IMR-90 (cell line): ENCODE results near the gene CNTN4. TPM values are rescaled to one million over a fixed set of nuclear protein-coding genes. Genes with fewer than 3 reads are reported as not detected.

Source experiments
- ATAC-seq: fragments of 200-7000 bp; cut with Tn5 transposase; 2 replicates; pipeline ENCODE4 v1.9.1; 2020; ENCODE audit warnings: low read depth, mild to moderate bottlenecking, moderate library complexity
- BruUV-seq: library from RNA; stranded (reverse); fragments of 400-500 nt; replicated peaks from 2 replicates; lab custom pipeline; 2021; lab: Mats Ljungman, UMichigan
- CTCF ChIA-PET: fragments of 300-600 bp; formaldehyde crosslinking; extraction: SDS; loops from one replicate; lab custom pipeline; 2021; ENCODE audit warnings: antibody characterized with exemption; lab: Yijun Ruan, JAX
- POLR2A ChIA-PET: fragments of 300-600 bp; sonication (Branson Sonifier 250); formaldehyde crosslinking; loops from one replicate; lab custom pipeline; 2022; ENCODE audit warnings: antibody characterized with exemption; ENCODE audit not compliant: unreplicated experiment; lab: Charles Lee
- DNase-seq: peaks from one replicate; pipeline ENCODE4 v3.0.0; 2013
- H2AFZ ChIP-seq: replicated peaks from 2 replicates; pipeline ENCODE3; 2013; ENCODE audit warnings: low read length, mild to moderate bottlenecking; ENCODE audit not compliant: poor library complexity
- H2AK5ac ChIP-seq: 2 replicates; pipeline ENCODE4 v1.6.1; 2013; ENCODE audit warnings: low read depth, low read length, inconsistent platforms
- H2AK9ac ChIP-seq: replicated peaks from 2 replicates; pipeline ENCODE3; 2013; ENCODE audit warnings: mild to moderate bottlenecking, low read depth, low read length, moderate library complexity; ENCODE audit not compliant: poor library complexity
- H2BK120ac ChIP-seq: 2 replicates; pipeline ENCODE4 v1.6.1; 2013; ENCODE audit warnings: low read depth, low read length, inconsistent platforms
- H2BK15ac ChIP-seq: 3 replicates; pipeline ENCODE4 v1.6.1; 2013; ENCODE audit warnings: low read depth, low read length, inconsistent platforms
- H2BK20ac ChIP-seq: 2 replicates; pipeline ENCODE4 v1.6.1; 2013; ENCODE audit warnings: low read depth, mild to moderate bottlenecking, inconsistent platforms, low read length, moderate library complexity
- H2BK5ac ChIP-seq: 2 replicates; pipeline ENCODE4 v1.6.1; 2013; ENCODE audit warnings: mild to moderate bottlenecking, low read depth, low read length, inconsistent platforms; ENCODE audit not compliant: poor library complexity, severe bottlenecking
- H3K14ac ChIP-seq: replicated peaks from 2 replicates; pipeline ENCODE4 v1.6.1; 2013; ENCODE audit warnings: low read depth, low read length, inconsistent platforms
- H3K18ac ChIP-seq: 2 replicates; pipeline ENCODE4 v1.6.1; 2013; ENCODE audit warnings: low read depth, low read length, control low read depth
- H3K23ac ChIP-seq: 2 replicates; pipeline ENCODE4 v1.6.1; 2013; ENCODE audit warnings: low read depth, low read length, inconsistent platforms
- H3K27ac ChIP-seq: 2 replicates; pipeline ENCODE4 v1.5.1; 2013; ENCODE audit warnings: mild to moderate bottlenecking, control low read depth, low read length; ENCODE audit not compliant: insufficient read depth
- H3K27me3 ChIP-seq: 2 replicates; pipeline ENCODE4 v1.6.1; 2013; ENCODE audit warnings: low read length; ENCODE audit not compliant: control insufficient read depth, insufficient read depth
- H3K36me3 ChIP-seq: 2 replicates; pipeline ENCODE4 v1.6.1; 2013; ENCODE audit warnings: low read length, mixed read lengths; ENCODE audit not compliant: control insufficient read depth, insufficient read depth
- H3K4ac ChIP-seq: 2 replicates; pipeline ENCODE4 v1.6.1; 2013; ENCODE audit warnings: low read depth, low read length, inconsistent platforms
- H3K4me1 ChIP-seq: 2 replicates; pipeline ENCODE4 v1.6.1; 2013; ENCODE audit warnings: low read length, mixed read lengths; ENCODE audit not compliant: control insufficient read depth, insufficient read depth
- H3K4me2 ChIP-seq: 2 replicates; pipeline ENCODE4 v1.6.1; 2013; ENCODE audit warnings: low read depth, mild to moderate bottlenecking, control low read depth, low read length, moderate library complexity
- H3K4me3 ChIP-seq: 2 replicates; pipeline ENCODE4 v1.5.1; 2013; ENCODE audit warnings: low read depth, mild to moderate bottlenecking, control low read depth, low read length, moderate library complexity; ENCODE audit not compliant: insufficient read depth
- H3K56ac ChIP-seq: 2 replicates; pipeline ENCODE4 v1.6.1; 2013; ENCODE audit warnings: low read length, inconsistent platforms; ENCODE audit not compliant: insufficient read depth; ENCODE audit errors: extremely low read depth
- H3K79me1 ChIP-seq, 2 experiments: 2 replicates each; pipeline ENCODE4 v1.6.1; 2013; ENCODE audit warnings: low read length in 2 of 2, inconsistent platforms in 1 of 2, low read depth in 1 of 2
- H3K9ac ChIP-seq: 2 replicates; pipeline ENCODE4 v1.6.1; 2013; ENCODE audit warnings: low read depth, low read length, control low read depth
- H3K9me1 ChIP-seq: 2 replicates; pipeline ENCODE4 v1.6.1; 2013; ENCODE audit warnings: low read length, inconsistent platforms; ENCODE audit not compliant: insufficient read depth
- H3K9me3 ChIP-seq: 2 replicates; pipeline ENCODE4 v1.6.1; 2013; ENCODE audit warnings: low read length; ENCODE audit not compliant: control insufficient read depth, insufficient read depth
- H4K20me1 ChIP-seq: 2 replicates; pipeline ENCODE4 v1.6.1; 2013; ENCODE audit warnings: low read length, inconsistent platforms; ENCODE audit not compliant: insufficient read depth
- H4K5ac ChIP-seq: 2 replicates; pipeline ENCODE4 v1.6.1; 2013; ENCODE audit warnings: mild to moderate bottlenecking, low read depth, low read length, control low read depth
- H4K8ac ChIP-seq, 2 experiments: 2 replicates each; pipeline ENCODE4 v1.6.1; 2013; ENCODE audit warnings: low read depth in 2 of 2, low read length in 2 of 2, control low read depth in 1 of 2, inconsistent platforms in 1 of 2
- H4K91ac ChIP-seq: 2 replicates; pipeline ENCODE4 v1.6.1; 2013; ENCODE audit warnings: low read depth, low read length, inconsistent platforms; ENCODE audit not compliant: insufficient read depth
- RAD21 ChIP-seq: IDR thresholded peaks from 2 replicates; pipeline ENCODE4 v1.6.1; 2012; ENCODE audit warnings: low read length, improper control_type of control experiment
- WGBS, 2 experiments: methylation state at CpG; one replicate each; pipeline versions ENCODE4 v1.1.5 to v1.1.7; 2013; ENCODE audit warnings: missing lambda C conversion rate in 2 of 2; ENCODE audit not compliant: insufficient read length in 1 of 2; ENCODE audit errors: extremely low coverage in 2 of 2; 5-methylcytosine and 5-hydroxymethylcytosine counted together
- dilution Hi-C: fragments of 300-500 bp; cut with HindIII; formaldehyde crosslinking; loops from one replicate; pipeline ENCODE4 v1.14.3; 2018; ENCODE audit warnings: low sequenced_read_pairs; ENCODE audit not compliant: unreplicated experiment
- in situ Hi-C: fragments of 300-500 bp; cut with MboI; formaldehyde crosslinking; loops from 3 replicates; pipeline ENCODE4 v1.14.3; 2019; ENCODE audit warnings: low sequenced_read_pairs, inconsistent platforms, mixed read lengths
- intact Hi-C: fragments of 100-400 bp; cut with micrococcal nuclease; formaldehyde crosslinking; loops from 2 replicates; pipeline ENCODE4 v1.10.0; 2022
- polyA plus RNA-seq, 3 experiments: library from polyadenylated mRNA; depleted of rRNA; stranded (reverse); fragments of >200 nt; gene quantifications; 2 replicates each; pipeline ENCODE4 v1.2.3, GENCODE V29; 2012; ENCODE audit warnings: low replicate concordance in 1 of 3
- total RNA-seq: library from RNA; depleted of rRNA; stranded (reverse); fragments of >200 nt; gene quantifications from 2 replicates; pipeline ENCODE4 v1.2.3, GENCODE V29; 2012

CNTN4 gene
- total and polyA plus RNA-seq, 2 of the 4 experiments (the other 2 are of a cell fraction) = under 0.01 TPM; not detected in 1

DNA sequence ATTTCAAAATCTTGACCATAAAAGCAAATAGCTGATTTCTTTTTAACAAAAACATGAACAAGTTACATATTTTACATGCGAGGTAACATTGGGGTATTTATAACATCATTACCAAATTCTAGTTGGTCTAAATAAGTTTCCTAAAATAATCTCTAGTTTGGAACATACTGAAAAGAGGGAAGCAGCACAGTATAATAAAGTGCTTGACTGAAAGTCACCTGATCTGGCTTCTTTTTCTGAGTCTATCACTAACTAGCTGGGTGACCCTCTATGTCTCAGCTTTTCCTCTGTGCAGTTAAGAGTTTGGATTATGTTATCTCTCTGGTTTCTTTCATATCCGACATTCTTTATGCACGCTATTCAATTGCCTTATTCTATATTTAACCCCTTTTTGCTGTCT lies 19.8 kb upstream of the CNTN4 start:
- ATAC-seq (no peak), DNase-seq (no peak)
- Histone ChIP-seq H3K4me2 (no peak overlapping the region), H3K4me3 (no peak overlapping the region), H2BK15ac (no peak overlapping the region), H3K4ac (no peak overlapping the region), H3K27ac (no peak overlapping the region), H3K23ac (no peak overlapping the region), H3K9me3 (peaks cover 13% of the 10 kb centered on the region), H3K36me3 (no peaks in the 10 kb centered on the region), H4K5ac (no peak overlapping the region), H3K79me1 (no peaks in the 10 kb centered on the region), H2AFZ (no peak overlapping the region), H3K18ac (no peak overlapping the region), H3K14ac (no peak overlapping the region), H3K9ac (no peak overlapping the region), H3K56ac (no peak overlapping the region), H2BK5ac (no peak overlapping the region), H4K91ac (no peak overlapping the region), H3K9me1 (no peaks in the 10 kb centered on the region), H4K8ac (no peak overlapping the region), H3K4me1 (no peaks in the 10 kb centered on the region), H2AK9ac (no peak overlapping the region), H2BK20ac (no peak overlapping the region), H2BK120ac (no peak overlapping the region), H2AK5ac (no peak overlapping the region), H3K27me3 (no peaks in the 10 kb centered on the region), H4K20me1 (no peaks in the 10 kb centered on the region)
- dilution Hi-C loops (no loop called here), in situ Hi-C loops (no loop called here), intact Hi-C loops (no loop called here)
- no peak for TF ChIP-seq RAD21
- WGBS, 2 experiments = no CpG with 5 or more reads among the region's 3 CpGs
- CTCF ChIA-PET = no interaction called here
- no TSS peak for BruUV-seq
- POLR2A ChIA-PET = no interaction called here
